ENCODE measurements around the gene SMG5. TPM values are rescaled to one million over a fixed set of nuclear protein-coding genes. Genes with fewer than 3 reads are reported as not detected.
"Not testable (repeated sequence)": the region's sequence is repeated elsewhere in the genome, so short reads cannot be mapped to it uniquely, and the experiment has no call there.

Gene SMG5
- total RNA-seq, 1 donor from 2014 or later, result 73.1 TPM

- intact Hi-C loops (cut with micrococcal nuclease), result no loop called here
Measured at GRCh38 chr1:156245451-156246232, 37.0 kb downstream of the SMG5 start.

DNA sequence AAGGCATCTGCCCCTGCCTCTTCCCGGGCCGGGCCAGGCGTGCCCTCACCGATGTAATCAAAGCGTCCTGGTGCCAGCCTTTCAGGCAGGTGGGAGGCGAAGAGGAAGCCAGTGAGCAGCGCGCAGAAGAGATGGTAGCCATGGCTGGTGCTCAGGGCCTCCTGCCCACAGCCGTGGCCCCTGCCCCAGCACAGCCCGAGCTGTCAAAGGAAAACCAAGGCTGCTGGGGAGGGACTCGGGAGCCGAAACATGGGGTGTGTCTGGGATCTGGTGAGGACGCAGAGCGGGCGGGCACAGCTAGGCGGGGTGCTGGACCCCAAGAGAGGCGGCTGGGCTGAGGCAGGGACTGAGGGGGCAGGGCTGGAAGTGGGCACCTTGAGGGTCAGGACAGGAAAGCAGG, 37.9 kb downstream of the SMG5 start:
- intact Hi-C loops (cut with micrococcal nuclease), result no loop called here

GRCh38 chr1:156244126-156244525, 38.5 kb downstream of the SMG5 start:
- intact Hi-C loops (cut with micrococcal nuclease), result no loop called here

DNA sequence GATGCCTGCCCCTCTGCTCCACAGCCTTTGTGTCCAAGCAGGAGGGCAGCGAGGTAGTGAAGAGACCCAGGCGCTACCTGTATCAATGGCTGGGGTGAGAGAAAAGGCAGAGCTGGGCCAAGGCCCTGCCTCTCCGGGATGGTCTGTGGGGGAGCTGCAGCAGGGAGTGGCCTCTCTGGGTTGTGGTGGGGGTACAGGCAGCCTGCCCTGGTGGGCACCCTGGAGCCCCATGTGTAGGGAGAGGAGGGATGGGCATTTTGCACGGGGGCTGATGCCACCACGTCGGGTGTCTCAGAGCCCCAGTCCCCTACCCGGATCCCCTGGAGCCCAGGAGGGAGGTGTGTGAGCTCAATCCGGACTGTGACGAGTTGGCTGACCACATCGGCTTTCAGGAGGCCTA, 39.9 kb downstream of the SMG5 start:
- intact Hi-C loops (cut with micrococcal nuclease), result no loop called here

GRCh38 chr1:156241926-156242325, 40.7 kb downstream of the SMG5 start, which contains the start of gene BGLAP:
Gene BGLAP, plus strand, starts transcription at chr1:156242184. Its CDS starts 48 bp downstream, at chr1:156242232.
- intact Hi-C loops (cut with micrococcal nuclease), result no loop called here

GRCh38 chr1:156241311-156241811, 41.3 kb downstream of the SMG5 start:
- intact Hi-C loops (cut with micrococcal nuclease), result no loop called here

DNA sequence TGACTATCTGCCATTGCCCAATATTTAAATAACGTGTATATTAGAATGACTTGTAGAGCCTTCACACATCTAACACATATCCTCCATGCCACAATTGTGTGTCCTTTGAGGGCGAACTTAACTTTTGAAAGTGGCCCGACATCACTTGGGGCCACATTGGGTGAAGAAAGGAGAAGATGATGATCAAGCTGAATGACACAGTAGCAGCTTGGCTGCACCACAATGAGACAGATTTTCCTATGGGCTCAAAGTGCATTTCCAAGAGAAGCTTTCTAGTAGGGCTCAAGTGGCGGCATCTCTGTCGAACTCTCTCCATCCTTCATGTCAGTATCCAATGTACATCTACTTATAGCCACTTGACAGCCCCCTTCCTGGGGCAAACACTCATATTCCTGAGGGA, 44.4 kb downstream of the SMG5 start:
- intact Hi-C loops (cut with micrococcal nuclease), result no loop called here

- intact Hi-C loops (cut with micrococcal nuclease), result no loop called here
Measured at GRCh38 chr1:156236164-156236563, 46.5 kb downstream of the SMG5 start.

DNA sequence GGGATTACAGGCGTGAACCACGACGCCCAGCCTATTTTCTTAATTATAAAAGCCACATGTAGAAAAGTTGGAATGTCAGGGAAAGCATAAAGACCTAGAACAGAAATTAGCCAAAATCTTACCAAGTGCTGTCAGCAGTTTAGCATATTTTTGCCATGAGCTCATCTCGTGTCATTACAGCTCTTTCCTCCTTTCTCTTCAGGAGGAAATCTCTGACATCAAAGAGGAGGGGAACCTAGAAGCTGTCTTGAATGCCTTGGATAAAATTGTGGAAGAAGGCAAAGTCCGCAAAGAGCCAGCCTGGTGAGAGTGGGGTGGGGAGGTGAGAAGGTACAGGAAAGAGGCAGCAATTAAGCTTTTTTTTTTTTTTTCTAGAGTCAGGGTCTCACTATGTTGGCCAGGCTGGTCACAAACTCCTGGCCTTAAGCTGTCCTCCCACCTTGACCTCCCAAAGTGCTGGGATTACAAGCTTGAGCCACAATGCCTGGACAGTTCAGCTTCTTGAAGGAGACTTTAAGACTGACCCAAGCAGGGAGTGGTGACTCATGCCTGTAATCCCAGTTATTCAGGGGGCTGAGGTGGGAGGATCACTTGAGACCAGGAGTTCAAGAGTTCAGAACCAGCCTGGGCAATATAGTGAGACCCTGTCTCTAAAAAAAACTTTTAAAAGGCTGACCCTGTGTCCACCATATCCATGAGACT, 49.0 kb downstream of the SMG5 start:
- intact Hi-C loops (cut with micrococcal nuclease), result no loop called here

DNA sequence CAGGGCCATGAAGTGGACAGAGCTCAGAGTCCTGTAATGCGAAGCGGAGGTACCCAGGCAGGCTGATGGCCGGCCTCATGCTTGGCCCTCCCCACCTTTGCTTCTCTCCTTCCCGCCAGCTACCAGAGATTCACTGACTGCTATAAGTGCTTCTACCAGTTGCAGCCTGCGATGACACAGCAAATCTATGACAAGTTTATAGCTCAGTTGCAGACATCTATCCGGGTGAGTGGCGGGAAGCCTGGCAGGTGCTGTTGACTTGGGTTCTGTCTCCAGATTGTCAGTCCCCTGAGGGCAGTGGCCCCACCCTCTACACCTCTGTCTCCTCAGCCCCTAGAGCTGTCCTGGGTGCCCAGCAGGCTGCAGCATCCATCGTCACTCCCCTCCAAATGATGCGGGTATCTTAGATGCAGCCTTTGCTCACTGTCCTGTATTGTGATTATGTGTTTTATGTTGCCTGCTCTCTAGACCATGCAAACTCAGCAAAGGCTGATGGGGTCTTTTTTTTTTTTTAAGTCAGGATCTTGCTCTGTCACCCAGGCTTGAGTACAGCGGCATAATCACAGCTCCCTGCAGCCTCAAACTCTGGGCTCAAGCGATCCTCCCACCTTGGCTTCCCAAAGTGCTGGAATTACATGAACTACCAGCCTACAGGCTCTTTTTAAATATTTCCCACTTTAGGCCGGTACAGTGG, 50.3 kb downstream of the SMG5 start:
- intact Hi-C loops (cut with micrococcal nuclease), result no loop called here

- intact Hi-C loops (cut with micrococcal nuclease), result no loop called here
Measured at GRCh38 chr1:156230473-156230837, 52.2 kb downstream of the SMG5 start.

DNA sequence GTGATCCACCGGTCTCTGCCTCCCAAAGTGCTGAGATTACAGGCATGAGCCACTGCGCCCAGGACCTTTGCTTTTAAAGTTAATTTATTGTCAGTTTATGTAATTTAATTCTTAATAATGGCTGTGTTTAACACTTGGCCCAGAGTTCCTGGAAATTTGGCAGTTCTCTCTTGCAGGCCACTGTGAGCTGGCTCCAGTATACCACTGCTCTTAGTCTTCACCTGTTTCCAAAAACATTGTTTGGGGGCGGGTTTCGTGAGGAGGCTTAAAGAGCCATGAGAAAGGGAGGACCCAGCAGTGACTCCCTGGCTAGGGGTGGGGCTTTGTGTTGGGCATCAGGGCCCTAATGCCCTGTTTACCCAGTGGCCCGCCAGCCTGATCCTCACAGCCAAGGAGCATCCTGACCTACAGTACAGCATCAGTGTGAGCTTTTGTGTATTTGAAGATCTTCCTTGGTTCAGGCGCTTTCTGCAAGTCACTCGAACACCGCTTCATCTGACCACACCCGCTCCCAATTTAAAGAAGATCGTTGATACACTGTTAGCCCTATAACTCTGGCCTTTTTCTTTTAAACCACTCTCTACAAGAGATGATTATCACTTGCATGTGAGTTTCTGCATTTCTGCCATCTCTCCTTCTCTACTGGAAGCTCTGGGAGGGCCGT, 52.7 kb downstream of the SMG5 start:
- intact Hi-C loops (cut with micrococcal nuclease), result loop anchor here (5.0 kb wide), 1 partner anchor 38 kb away; the partner anchor contains the start of gene SLC25A44

GRCh38 chr1:156228501-156228900, 54.1 kb downstream of the SMG5 start:
- intact Hi-C loops (cut with micrococcal nuclease), result loop anchor here (5.0 kb wide), 1 partner anchor 36 kb away; the partner anchor contains the start of gene SLC25A44

DNA sequence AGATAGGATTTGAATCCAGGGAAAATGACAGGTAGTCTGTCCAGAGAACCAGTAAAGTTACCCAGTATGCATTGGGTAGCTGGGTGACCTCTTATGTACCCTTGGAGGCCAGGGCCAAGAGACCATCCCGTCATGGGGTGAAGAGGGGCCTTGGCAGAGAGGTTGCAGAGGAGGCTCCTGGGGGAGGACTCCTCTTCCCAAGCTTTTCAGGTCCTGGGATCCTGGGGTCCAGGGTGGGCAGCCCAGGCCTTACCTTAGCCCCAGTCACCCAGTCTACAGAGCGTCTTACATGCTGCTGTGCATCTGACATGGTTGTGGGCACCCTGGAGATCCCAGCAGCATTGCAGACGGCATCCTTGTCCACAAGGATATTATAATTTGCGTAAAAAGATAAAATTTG, 55.8 kb downstream of the SMG5 start:
- intact Hi-C loops (cut with micrococcal nuclease), result loop anchor here (5.0 kb wide), 1 partner anchor 34 kb away; the partner anchor contains the start of gene SLC25A44

DNA sequence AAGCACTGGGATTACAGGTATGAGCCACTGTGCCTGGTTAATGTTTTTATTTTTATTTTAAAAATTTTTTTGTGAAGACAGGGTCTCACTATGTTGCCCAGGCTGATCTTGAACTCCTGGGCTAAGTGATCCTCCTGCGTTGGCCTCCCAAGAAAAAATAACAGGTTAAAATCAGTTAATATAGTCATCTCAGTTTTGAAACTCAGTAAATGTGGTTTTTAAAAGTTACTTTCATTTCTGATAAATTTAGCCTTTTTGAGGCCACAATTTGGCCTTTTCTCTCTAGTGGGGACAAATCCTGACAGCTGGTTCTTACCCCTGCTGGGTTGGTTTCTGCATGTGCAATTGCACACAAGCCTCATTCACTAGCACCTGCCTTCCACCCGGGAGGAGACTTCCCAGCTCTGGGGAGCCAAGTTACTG, 56.5 kb downstream of the SMG5 start:
- intact Hi-C loops (cut with micrococcal nuclease), result loop anchor here (5.0 kb wide), 1 partner anchor 34 kb away; the partner anchor contains the start of gene SLC25A44

DNA sequence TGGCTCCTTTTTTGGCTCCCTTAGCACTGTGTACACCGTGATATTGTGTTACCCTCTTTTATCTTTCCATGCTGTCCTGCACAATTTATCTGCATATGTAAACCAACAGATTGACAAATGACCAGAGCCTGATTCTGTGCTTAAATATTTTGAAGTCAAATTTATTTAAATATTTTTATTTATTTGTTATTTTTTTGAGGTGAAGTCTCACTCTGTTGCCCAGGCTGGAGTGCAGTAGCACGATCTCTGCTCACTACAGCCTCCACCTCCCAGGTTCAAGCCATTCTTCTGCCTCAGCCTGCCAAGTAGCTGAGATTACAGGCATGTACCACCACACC, 57.0 kb downstream of the SMG5 start:
- intact Hi-C loops (cut with micrococcal nuclease), result loop anchor here (1.0 to 5.0 kb wide), 4 partner anchors 33 to 135 kb away; partner anchors contain the start of gene SLC25A44

DNA sequence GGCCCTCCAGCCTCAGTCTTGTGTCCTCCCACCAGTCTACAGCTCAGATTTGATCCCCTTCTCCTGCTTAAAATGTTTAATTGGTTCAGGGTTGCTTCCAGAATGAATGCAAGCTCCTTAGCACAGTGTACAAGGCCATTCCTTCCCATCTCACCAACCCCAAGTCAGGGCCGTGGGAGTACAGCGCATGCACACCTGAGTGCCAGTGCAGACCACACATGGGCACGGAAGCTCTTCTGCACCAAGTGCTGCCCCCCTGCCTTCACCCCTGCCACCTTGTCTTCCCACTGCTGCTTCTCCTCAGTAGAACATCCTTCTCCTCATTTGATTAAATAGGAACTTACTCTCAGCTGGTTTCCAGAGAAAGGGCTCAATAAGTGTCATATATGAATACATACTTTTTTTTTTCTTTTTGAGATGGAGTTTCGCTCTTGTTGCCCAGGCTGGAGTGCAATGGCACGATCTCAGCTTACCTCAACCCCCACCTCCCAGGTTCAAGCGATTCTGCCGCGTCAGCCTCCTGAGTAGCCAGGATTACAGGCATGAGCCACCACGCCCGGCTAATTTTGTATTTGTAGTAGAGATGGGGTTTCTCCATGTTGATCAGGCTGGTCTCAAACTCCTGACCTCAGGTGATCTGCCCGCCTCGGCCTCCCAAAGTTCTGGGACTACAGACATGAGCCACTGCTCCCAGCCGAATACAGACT, 60.5 kb downstream of the SMG5 start:
- intact Hi-C loops (cut with micrococcal nuclease), result no loop called here

DNA sequence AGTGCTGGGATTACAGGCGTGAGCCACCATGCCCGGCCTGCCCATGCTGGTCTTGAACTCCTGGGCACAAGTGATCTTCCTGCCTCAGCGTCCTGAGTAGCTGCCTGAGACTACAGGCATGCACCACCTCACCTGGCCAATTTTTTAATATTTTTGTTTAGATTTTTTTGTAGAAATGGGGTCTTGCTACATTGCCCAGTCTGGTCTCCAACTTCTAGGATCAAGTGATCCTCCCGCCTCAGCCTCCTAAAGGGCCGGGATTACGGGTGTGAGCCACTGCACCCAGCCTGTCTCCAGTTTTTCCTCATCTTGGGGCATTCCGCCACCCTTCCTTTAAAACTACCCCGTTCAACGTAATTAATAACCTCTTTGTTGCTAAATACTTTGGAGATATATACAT, 62.4 kb downstream of the SMG5 start:
- intact Hi-C loops (cut with micrococcal nuclease), result no loop called here

GRCh38 chr1:156217871-156218270, 64.8 kb downstream of the SMG5 start:
- intact Hi-C loops (cut with micrococcal nuclease), result no loop called here

- intact Hi-C loops (cut with micrococcal nuclease), result not testable (repeated sequence)
Measured at GRCh38 chr1:156216361-156217086, 66.1 kb downstream of the SMG5 start.

Measured in T-helper 2 cell treated with Interferon-gamma antibody and Interleukin-4, amounts not matched to agents 100 ng/mL and 5 ng/mL, for 36 hours (primary cell).